SK-N-SH treated with all-trans-retinoic acid at 6 μM for 48 hours (cell line): ENCODE data around the gene RNASE1.

Experiments
- ATAC-seq: fragments of 200-7000 bp; cut with Tn5 transposase; 3 replicates; pipeline ENCODE4 v1.9.1; 2020; ENCODE audit warnings: mild to moderate bottlenecking, moderate library complexity
- ARNTL ChIP-seq: fragments of 450-650 bp; formaldehyde crosslinking; IDR thresholded peaks from 2 replicates; pipeline ENCODE4 v1.5.0; 2020; ENCODE audit warnings: low read depth, mild to moderate bottlenecking, moderate library complexity, borderline replicate concordance
- BACH2 ChIP-seq: fragments of 250-450 bp; sonication (Bioruptor Pico); IDR thresholded peaks from 2 replicates; pipeline ENCODE4 v1.9.0; 2021; ENCODE audit warnings: mild to moderate bottlenecking, borderline replicate concordance
- CREB5 ChIP-seq: fragments of 250-450 bp; sonication (Bioruptor Pico); IDR thresholded peaks from 2 replicates; pipeline ENCODE4 v1.5.1; 2020; ENCODE audit warnings: low read depth, mild to moderate bottlenecking, moderate library complexity
- CSDC2 ChIP-seq: fragments of 250-450 bp; sonication (Bioruptor Pico); IDR thresholded peaks from 2 replicates; pipeline ENCODE4 v1.5.0; 2020; ENCODE audit warnings: mild to moderate bottlenecking, moderate library complexity
- CSRNP3 ChIP-seq: fragments of 250-450 bp; sonication (Bioruptor Pico); IDR thresholded peaks from 2 replicates; pipeline ENCODE4 v1.5.1; 2021; ENCODE audit warnings: mild to moderate bottlenecking, moderate library complexity
- ESRRG ChIP-seq: fragments of 250-450 bp; sonication (Bioruptor Pico); IDR thresholded peaks from 2 replicates; pipeline ENCODE4 v1.6.1; 2021; ENCODE audit warnings: mild to moderate bottlenecking
- ISL1 ChIP-seq: fragments of 250-450 bp; sonication (Bioruptor Pico); IDR thresholded peaks from 2 replicates; pipeline ENCODE4 v2.1.2; 2022; ENCODE audit warnings: mild to moderate bottlenecking, moderate library complexity
- OSR1 ChIP-seq: fragments of 250-450 bp; sonication (Bioruptor Pico); IDR thresholded peaks from 2 replicates; pipeline ENCODE4 v1.8.0; 2022; ENCODE audit warnings: moderate library complexity, mild to moderate bottlenecking, inconsistent platforms
- PATZ1 ChIP-seq: fragments of 250-450 bp; sonication (Bioruptor Pico); IDR thresholded peaks from 2 replicates; pipeline ENCODE4 v1.8.0; 2020; ENCODE audit warnings: mild to moderate bottlenecking, moderate library complexity, borderline replicate concordance
- POU6F1 ChIP-seq: fragments of 250-450 bp; sonication (Bioruptor Pico); IDR thresholded peaks from 2 replicates; pipeline ENCODE4 v1.8.0; 2021; ENCODE audit warnings: low read depth, mild to moderate bottlenecking, moderate library complexity, borderline replicate concordance
- PPARA ChIP-seq: fragments of 250-450 bp; sonication (Bioruptor Pico); IDR thresholded peaks from 2 replicates; pipeline ENCODE4 v1.5.0; 2020; ENCODE audit warnings: mild to moderate bottlenecking, borderline replicate concordance
- RARB ChIP-seq: fragments of 250-450 bp; sonication (Bioruptor Pico); IDR thresholded peaks from 2 replicates; pipeline ENCODE4 v1.8.0; 2021; ENCODE audit warnings: mild to moderate bottlenecking, moderate library complexity
- SNAI2 ChIP-seq: fragments of 250-450 bp; sonication (Bioruptor Pico); IDR thresholded peaks from 2 replicates; pipeline ENCODE4 v1.5.0; 2020; ENCODE audit warnings: mild to moderate bottlenecking, moderate library complexity
- TCF4 ChIP-seq: fragments of 250-450 bp; sonication (Bioruptor Pico); IDR thresholded peaks from 2 replicates; pipeline ENCODE4 v1.8.0; 2021; ENCODE audit warnings: mild to moderate bottlenecking, moderate library complexity, borderline replicate concordance
- TOX ChIP-seq: fragments of 250-450 bp; sonication (Bioruptor Pico); IDR thresholded peaks from 2 replicates; pipeline ENCODE4 v1.8.0; 2021; ENCODE audit warnings: mild to moderate bottlenecking, moderate library complexity, borderline replicate concordance
- TSHZ2 ChIP-seq: fragments of 250-450 bp; sonication (Bioruptor Pico); IDR thresholded peaks from 2 replicates; pipeline ENCODE4 v1.5.0; 2020; ENCODE audit warnings: mild to moderate bottlenecking, moderate library complexity
- ZC3H10 ChIP-seq: fragments of 250-450 bp; sonication (Bioruptor Pico); IDR thresholded peaks from 2 replicates; pipeline ENCODE4 v1.5.1; 2021; ENCODE audit warnings: mild to moderate bottlenecking, moderate library complexity
- ZFP3 ChIP-seq: fragments of 250-450 bp; sonication (Bioruptor Pico); IDR thresholded peaks from 2 replicates; pipeline ENCODE4 v1.5.0; 2020; ENCODE audit warnings: mild to moderate bottlenecking, moderate library complexity
- ZFP30 ChIP-seq: fragments of 450-650 bp; formaldehyde crosslinking; IDR thresholded peaks from 2 replicates; pipeline ENCODE4 v1.5.0; 2022; ENCODE audit warnings: mild to moderate bottlenecking, moderate library complexity
- ZNF565 ChIP-seq: fragments of 450-650 bp; formaldehyde crosslinking; conservative IDR thresholded peaks from 2 replicates; pipeline ENCODE4 v1.5.0; 2020; ENCODE audit warnings: low read depth, mild to moderate bottlenecking, moderate library complexity
- ZNF70 ChIP-seq: fragments of 450-650 bp; formaldehyde crosslinking; IDR thresholded peaks from 2 replicates; pipeline ENCODE4 v1.5.0; 2020; ENCODE audit warnings: mild to moderate bottlenecking, moderate library complexity
- ZNF8 ChIP-seq: fragments of 450-650 bp; formaldehyde crosslinking; IDR thresholded peaks from 2 replicates; pipeline ENCODE4 v1.5.0; 2020; ENCODE audit warnings: mild to moderate bottlenecking, moderate library complexity

The RNASE1 gene

GRCh38 chr14:20799892-20800544 is 2.6 kb downstream of the RNASE1 start:
- no peak for ATAC-seq
- TF ChIP-seq ARNTL (CRISPR knock-in tag) (no peak), ESRRG (CRISPR knock-in tag) (no peak), ZNF70 (no peak), PPARA (CRISPR knock-in tag) (no peak), RARB (CRISPR knock-in tag) (no peak), TOX (CRISPR knock-in tag) (no peak), POU6F1 (CRISPR knock-in tag) (no peak), CSRNP3 (CRISPR knock-in tag) (no peak), ZC3H10 (CRISPR knock-in tag) (no peak), SNAI2 (no peak), OSR1 (CRISPR knock-in tag) (no peak), BACH2 (CRISPR knock-in tag) (no peak), ZFP30 (CRISPR knock-in tag) (no peak), ZFP3 (CRISPR knock-in tag) (no peak), CSDC2 (CRISPR knock-in tag) (no peak), ZNF8 (CRISPR knock-in tag) (no peak), PATZ1 (CRISPR knock-in tag) (no peak)

GRCh38 chr14:20799456-20799891 is 3.2 kb downstream of the RNASE1 start:
- TF ChIP-seq ZFP30 (CRISPR knock-in tag) (no peak), ZNF8 (CRISPR knock-in tag) (no peak), ZFP3 (CRISPR knock-in tag) (no peak), PPARA (CRISPR knock-in tag) (no peak), OSR1 (CRISPR knock-in tag) (no peak), RARB (CRISPR knock-in tag) (no peak), TOX (CRISPR knock-in tag) (no peak), CSRNP3 (CRISPR knock-in tag) (no peak), CSDC2 (CRISPR knock-in tag) (no peak), BACH2 (CRISPR knock-in tag) (no peak), ZNF70 (no peak), TSHZ2 (CRISPR knock-in tag) (no peak), CREB5 (CRISPR knock-in tag) (no peak), SNAI2 (no peak), TCF4 (CRISPR knock-in tag) (no peak), ZC3H10 (CRISPR knock-in tag) (no peak), ISL1 (CRISPR knock-in tag) (no peak), ZNF565 (CRISPR knock-in tag) (no peak), ARNTL (CRISPR knock-in tag) (no peak), ESRRG (CRISPR knock-in tag) (no peak)
- TF ChIP-seq, all 23 proteins: peak for 0
- ATAC-seq = no peak
